Mesenteric fat pad (tissue), 1 donor: ENCODE measurements around the gene NRG2. TPM values are rescaled to one million over a fixed set of nuclear protein-coding genes. Genes with fewer than 3 reads are reported as not detected.

Source experiments
- DNase-seq: peaks from one replicate; pipeline ENCODE4 v3.0.0-alpha.2; 2020; ENCODE audit warnings: low spot score
- total RNA-seq: library from RNA; stranded (reverse); fragmentation: NEBNext Ultra II Directional; extraction: Animal tissue kit (Norgen Biotek cat#: 25700); gene quantifications from one replicate; pipeline ENCODE4 v1.2.1, GENCODE V29; 2021
- donor health status: DM: yes; HTN: yes; CAD: no.

NRG2 gene
- total RNA-seq, 1 donor from 2014 or later = 5.7 TPM

DNA sequence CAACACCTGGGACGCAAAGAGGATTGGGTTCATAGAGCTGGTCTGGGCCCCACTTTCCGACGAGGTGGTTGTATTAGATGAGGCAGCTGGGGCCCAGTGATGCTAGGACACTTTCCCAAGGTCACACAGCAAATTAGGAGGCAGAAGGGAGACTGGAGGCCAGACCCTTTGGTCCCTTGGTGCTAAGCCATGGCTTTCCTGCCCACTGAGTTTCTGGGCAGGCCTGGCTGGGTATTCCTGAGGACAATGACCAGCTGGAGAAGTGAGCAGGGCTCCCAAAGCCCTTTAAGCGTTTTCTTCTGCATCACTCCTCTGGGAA, 181.3 kb downstream of the NRG2 start:
- no peak for DNase-seq

DNA sequence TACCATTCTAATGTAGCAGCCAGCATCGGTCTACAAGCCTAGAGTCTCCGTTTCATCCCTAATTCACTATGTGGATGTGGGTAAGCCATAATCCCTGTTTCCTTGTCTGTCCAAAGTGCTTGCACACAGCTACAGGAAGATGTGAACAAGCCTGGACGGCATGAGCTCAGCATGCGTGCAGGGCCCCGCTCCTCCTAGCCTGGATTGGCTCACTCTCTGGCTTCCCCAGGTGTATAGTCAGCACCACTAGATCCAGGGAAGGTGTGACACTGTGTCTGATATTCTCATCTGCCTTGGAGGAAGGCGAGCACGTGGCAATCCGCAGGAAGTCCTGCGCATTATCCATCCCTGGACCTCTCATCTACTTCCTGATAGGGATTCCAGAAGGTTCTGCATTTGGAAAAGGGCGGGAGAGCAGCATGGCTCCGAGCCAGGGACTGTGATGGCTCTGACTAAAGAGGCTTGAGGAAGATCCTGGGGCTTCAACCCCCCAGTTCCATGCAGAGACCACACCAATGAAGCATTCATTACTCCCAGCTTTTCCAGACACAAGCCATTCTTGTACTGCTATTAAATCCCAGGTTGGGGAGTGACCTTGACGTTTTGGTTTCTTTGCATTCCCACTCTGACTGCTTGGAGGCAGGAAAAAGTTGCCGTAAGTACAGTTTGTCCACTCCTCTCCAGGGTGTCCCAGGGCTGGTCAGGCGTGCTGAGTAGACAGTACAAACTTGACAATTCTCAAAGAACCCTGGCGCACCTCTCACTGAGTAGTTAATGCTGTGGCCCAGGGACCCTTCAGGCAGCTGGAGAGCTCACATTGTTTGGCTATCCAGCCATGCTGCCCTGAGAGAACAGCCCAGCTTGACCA, 181.8 kb downstream of the NRG2 start:
- no peak for DNase-seq

DNA sequence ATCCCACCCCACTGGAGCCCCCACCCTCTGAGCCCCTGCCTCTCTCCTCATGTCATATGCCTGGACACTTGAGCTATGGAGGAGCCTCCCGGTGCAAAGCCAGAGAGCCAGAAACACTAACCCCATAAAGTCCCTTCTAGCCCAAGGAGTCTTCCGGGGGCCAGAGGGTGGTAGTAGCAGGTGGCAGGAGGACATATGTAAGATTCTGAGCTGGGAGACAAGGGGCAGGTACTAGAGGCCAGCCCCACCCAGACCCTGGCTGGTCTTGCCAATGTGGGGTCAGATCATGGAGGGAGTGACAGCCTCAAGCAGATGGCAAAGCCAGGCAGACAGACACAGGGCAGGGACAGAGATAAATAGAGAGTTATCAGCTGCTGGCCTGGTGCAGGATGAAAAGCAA, 184.1 kb downstream of the NRG2 start:
- DNase-seq = no peak

- DNase-seq = no peak
These were observed 186.4 kb downstream of the NRG2 start for GRCh38 chr5:139856714-139857113.

DNA sequence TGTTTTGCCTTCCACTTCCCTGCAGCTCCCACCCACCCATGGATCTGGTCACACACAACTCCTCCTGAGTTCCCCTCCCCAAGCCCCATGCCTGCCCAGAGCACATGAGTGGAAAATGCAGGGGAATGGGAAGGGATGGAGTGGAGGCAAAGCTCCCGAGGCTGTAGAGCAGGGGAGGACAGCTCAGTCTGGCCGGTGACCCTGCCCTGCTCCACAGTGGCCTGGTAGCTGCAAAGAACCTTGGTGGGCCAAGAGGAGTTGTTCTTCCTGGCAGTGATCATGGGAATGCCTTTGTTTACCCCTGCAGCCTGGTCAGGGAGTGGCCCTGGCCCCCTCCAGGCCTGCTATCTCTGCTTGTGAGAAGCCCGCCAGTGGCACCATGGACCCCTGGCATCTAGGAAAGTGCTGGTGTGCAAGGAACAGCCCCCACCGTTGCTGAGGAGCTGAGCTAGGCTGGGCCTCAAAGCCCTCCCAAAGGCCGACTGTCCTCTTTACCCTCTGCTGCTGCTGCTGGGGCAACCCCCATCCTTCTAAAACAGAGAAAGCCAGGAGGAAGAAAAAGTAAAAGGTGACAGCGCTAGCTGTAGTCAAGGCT, 187.1 kb downstream of the NRG2 start:
- DNase-seq = no peak

GRCh38 chr5:139855451-139855850, 187.6 kb downstream of the NRG2 start:
- no peak for DNase-seq

DNA sequence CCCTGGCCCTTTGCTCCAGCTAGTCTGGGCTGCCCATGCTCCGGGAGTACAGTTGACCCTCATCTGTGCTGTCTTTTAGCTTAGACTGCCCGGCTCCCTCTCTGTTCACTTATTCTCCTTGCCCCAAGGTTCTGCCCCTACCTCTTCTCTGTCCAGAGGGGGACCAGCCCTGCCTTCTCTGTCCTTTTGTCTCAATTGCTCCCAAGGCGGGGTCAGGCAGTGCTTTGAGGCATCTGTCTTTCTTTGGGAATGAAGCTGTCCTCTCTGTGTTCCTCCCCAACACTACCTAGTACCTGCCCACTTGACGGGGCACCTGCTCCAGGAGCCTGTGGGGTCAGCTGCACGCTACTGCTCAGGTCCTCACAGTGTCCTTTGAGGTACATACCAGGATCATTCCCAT, 188.1 kb downstream of the NRG2 start:
- no peak for DNase-seq

DNA sequence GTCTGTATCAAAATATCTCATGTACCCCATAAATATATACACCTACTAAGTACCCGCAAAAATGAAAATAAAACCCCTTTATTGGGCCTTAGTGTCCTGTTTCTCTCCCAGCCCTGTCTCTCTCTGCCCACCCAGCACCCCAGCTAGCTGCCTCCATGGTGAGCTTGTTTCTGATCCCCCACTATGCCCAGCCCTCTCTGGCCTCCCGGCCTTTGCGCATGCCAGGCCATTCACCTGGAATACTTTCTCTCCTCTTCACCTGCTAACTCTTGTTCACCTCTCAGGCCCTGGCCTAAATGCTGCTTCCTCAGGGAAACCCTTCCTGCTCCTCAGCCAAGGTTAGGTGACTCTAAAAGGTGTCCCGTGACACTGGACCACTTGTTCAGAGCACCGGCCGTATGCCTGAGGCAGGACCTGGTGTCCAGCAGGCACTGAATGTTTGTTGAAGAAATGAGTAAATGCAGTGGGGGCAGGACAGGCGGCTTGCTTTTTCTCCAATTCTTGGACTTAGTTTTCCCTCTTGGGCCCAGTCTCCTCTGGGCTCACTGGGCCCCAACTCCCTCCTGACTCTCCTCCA, 189.0 kb downstream of the NRG2 start:
- DNase-seq = no peak

DNA sequence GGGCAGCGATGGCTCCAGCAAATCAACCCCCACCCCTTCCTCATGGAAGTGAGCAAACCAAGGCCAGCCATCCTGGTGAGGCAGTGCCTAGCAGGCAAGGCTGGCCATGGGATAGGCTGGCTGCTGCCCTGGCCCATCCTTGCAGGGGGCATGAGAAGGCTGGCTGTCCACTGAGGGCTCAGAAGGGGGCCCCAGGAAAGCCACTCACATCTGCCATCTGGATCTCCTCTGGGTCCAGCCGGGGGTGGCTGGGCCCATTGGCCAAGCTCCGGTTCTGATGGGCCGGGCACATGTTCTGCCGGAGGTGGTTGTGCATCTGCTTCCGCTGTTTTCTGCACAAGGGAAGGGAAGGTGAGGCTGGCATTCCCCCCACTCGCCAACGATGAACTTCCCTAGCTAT, 190.4 kb downstream of the NRG2 start:
- DNase-seq = no peak

- DNase-seq = no peak
These were observed 191.5 kb downstream of the NRG2 start for GRCh38 chr5:139851558-139851957.

DNA sequence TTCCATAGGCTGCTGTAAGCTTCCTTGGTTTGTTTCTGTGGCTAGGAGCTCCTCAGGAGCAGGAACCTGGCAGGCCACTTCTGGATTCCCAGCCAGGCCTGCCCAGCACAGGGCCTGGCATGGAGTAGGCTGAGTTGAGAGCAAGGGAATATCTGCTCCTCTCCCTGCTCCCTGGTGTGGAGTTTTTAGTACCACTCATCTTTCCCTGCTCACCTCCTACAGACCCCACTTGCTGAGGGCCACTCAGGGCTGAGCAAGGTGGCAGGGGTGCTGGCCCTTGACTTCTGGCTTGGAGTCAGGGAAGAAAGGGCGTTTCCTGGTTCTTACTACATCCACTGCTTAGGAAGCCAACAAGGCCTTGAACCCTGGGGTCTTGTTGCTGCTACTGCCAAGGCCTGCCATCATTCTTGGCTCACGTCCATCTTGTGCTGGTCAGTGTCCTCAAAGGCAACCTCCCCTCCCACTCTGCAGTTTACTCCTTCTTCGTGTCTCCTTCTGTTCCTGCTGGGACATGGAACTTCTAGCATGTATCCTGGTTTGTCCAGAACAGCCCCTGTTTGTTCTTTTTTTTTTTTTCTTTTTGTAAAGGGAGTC, 192.6 kb downstream of the NRG2 start:
- no peak for DNase-seq

GRCh38 chr5:139849942-139850341, 193.2 kb downstream of the NRG2 start:
- no peak for DNase-seq

- DNase-seq = no peak
These were observed 193.6 kb downstream of the NRG2 start for GRCh38 chr5:139849501-139849900.

- no peak for DNase-seq
These were observed 194.5 kb downstream of the NRG2 start for GRCh38 chr5:139848508-139849100.

- DNase-seq = no peak
These were observed 195.2 kb downstream of the NRG2 start for GRCh38 chr5:139847790-139848507.

DNA sequence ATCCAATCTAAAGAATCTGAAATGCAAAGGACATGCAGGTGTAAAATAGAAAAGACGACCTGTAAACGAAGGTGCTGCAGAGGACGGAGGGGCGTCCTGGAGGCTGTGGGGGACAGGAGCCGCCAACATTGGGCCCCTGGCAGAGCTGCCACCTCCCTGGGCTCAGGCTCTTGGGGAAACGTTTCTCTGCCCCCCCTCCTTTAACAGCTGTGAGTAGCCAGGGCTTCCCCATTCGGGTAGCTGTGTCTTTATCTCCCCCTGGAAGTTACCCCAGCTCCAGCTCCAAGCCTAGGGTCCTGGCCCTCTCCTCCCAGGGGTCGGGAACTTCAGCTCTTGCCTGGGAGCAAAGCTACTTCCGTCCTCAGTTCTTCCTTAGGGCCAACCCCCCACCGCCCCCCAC, 196.0 kb downstream of the NRG2 start:
- no peak for DNase-seq

GRCh38 chr5:139845846-139846681, 197.0 kb downstream of the NRG2 start:
- no peak for DNase-seq

GRCh38 chr5:139844472-139845145, 198.5 kb downstream of the NRG2 start:
- DNase-seq = no peak

GRCh38 chr5:139843991-139844390, 199.1 kb downstream of the NRG2 start:
- DNase-seq = no peak

GRCh38 chr5:139842321-139842720, 200.8 kb downstream of the NRG2 start:
- DNase-seq = no peak
